H1 (cell line): ENCODE results near the gene TET1. TPM values are rescaled to one million over a fixed set of nuclear protein-coding genes. Genes with fewer than 3 reads are reported as not detected.

ENCODE experiments used
- CTCF ChIA-PET: fragments of 300-600 bp; sonication (Branson Sonifier 250); formaldehyde crosslinking; loops from one replicate; lab custom pipeline; 2021; ENCODE audit not compliant: partially characterized antibody; lab: Charles Lee
- POLR2A ChIA-PET: fragments of 300-600 bp; sonication (Branson Sonifier 250); formaldehyde crosslinking; loops from one replicate; lab custom pipeline; 2021; ENCODE audit warnings: inconsistent platforms; ENCODE audit not compliant: partially characterized antibody; lab: Charles Lee
- DNase-seq, 2 experiments: peaks; one replicate each; pipeline versions ENCODE4 v3.0.0 to v3.0.0-alpha.2; 2010 to 2022; ENCODE audit warnings: low spot score in 2 of 2, low read depth in 1 of 2, mixed read lengths in 1 of 2
- FAIRE-seq: peaks from 2 replicates; lab custom pipeline; 2011; peaks lifted over from hg19 to GRCh38; lab: Jason Lieb, UNC
- H2AFZ ChIP-seq: 2 replicates; pipeline ENCODE4 v1.8.1; 2012; ENCODE audit warnings: low read length, inconsistent platforms
- H2AK5ac ChIP-seq: 2 replicates; pipeline ENCODE4 v1.6.1; 2013; ENCODE audit warnings: low read depth, low read length
- H2BK120ac ChIP-seq: replicated peaks from 2 replicates; pipeline ENCODE3; 2013; ENCODE audit warnings: low read depth, low read length, inconsistent platforms
- H2BK12ac ChIP-seq: 2 replicates; pipeline ENCODE4 v1.6.1; 2013; ENCODE audit warnings: low read depth, low read length
- H2BK15ac ChIP-seq: 2 replicates; pipeline ENCODE4 v1.6.1; 2013; ENCODE audit warnings: low read length
- H2BK20ac ChIP-seq: 2 replicates; pipeline ENCODE4 v1.6.1; 2013; ENCODE audit warnings: low read length
- H2BK5ac ChIP-seq: 2 replicates; pipeline ENCODE4 v1.6.1; 2013; ENCODE audit warnings: low read depth, low read length
- H3K14ac ChIP-seq: 2 replicates; pipeline ENCODE4 v1.6.1; 2013; ENCODE audit warnings: inconsistent platforms; ENCODE audit not compliant: insufficient read length
- H3K18ac ChIP-seq: 2 replicates; pipeline ENCODE4 v1.6.1; 2013; ENCODE audit warnings: low read length; ENCODE audit errors: extremely low read depth
- H3K23ac ChIP-seq: 2 replicates; pipeline ENCODE4 v1.6.1; 2013; ENCODE audit warnings: inconsistent platforms; ENCODE audit not compliant: insufficient read length
- H3K23me2 ChIP-seq: 2 replicates; pipeline ENCODE4 v1.6.1; 2013; ENCODE audit warnings: low read depth, low read length
- H3K27ac ChIP-seq: 2 replicates; pipeline ENCODE4 v1.6.1; 2011; ENCODE audit warnings: low read depth, low read length, inconsistent platforms
- H3K27me3 ChIP-seq, 4 experiments: replicated peaks in 1 of 4; 1 replicate in 1 of 4; 2 replicates in 3 of 4; pipeline versions ENCODE4 v1.6.1 to v1.8.1; 2011 to 2013; ENCODE audit warnings: low read length in 3 of 4, mild to moderate bottlenecking in 3 of 4, inconsistent platforms in 2 of 4, mixed read lengths in 2 of 4, moderate library complexity in 1 of 4; ENCODE audit not compliant: control insufficient read depth in 3 of 4, insufficient read depth in 3 of 4; ENCODE audit errors: extremely low read depth in 1 of 4
- H3K36me3 ChIP-seq, 4 experiments: 2 replicates each; pipeline versions ENCODE4 v1.6.1 to v1.8.1; 2011 to 2013; ENCODE audit warnings: mild to moderate bottlenecking in 4 of 4, low read length in 3 of 4, moderate library complexity in 2 of 4, control low read depth in 1 of 4, inconsistent platforms in 1 of 4; ENCODE audit not compliant: insufficient read depth in 4 of 4, control insufficient read depth in 2 of 4
- H3K4ac ChIP-seq: replicated peaks from 2 replicates; pipeline ENCODE3; 2013; ENCODE audit warnings: low read length, low read depth, mixed read lengths, inconsistent platforms; ENCODE audit not compliant: insufficient read length
- H3K4me1 ChIP-seq, 4 experiments: replicated peaks in 1 of 4; 1 replicate in 1 of 4; 2 replicates in 3 of 4; pipeline versions ENCODE4 v1.6.1 to v1.8.1; 2011 to 2013; ENCODE audit warnings: low read length in 3 of 4, inconsistent platforms in 2 of 4, mixed read lengths in 1 of 4; ENCODE audit not compliant: insufficient read depth in 4 of 4, control insufficient read depth in 3 of 4
- H3K4me2 ChIP-seq, 2 experiments: 2 replicates each; pipeline versions ENCODE4 v1.6.1 to v1.8.1; 2011 to 2013; ENCODE audit warnings: low read depth in 2 of 2, low read length in 2 of 2, control low read depth in 1 of 2, inconsistent platforms in 1 of 2, mild to moderate bottlenecking in 1 of 2; ENCODE audit not compliant: insufficient read depth in 1 of 2
- H3K4me3 ChIP-seq, 4 experiments: fragments of 200-600, 300-600 bp in 1 of 4; sonication (generic), shearing (Covaris generic), sonication (Bioruptor Twin) in 1 of 4; 2 replicates each; pipeline versions ENCODE4 v1.5.1 to v1.8.1; 2011 to 2016; ENCODE audit warnings: low read length in 4 of 4, low read depth in 3 of 4, control low read depth in 2 of 4, inconsistent platforms in 2 of 4, mild to moderate bottlenecking in 2 of 4, mixed read lengths in 1 of 4, moderate library complexity in 1 of 4; ENCODE audit not compliant: insufficient read depth in 2 of 4; ENCODE audit errors: extremely low read depth in 1 of 4
- H3K56ac ChIP-seq: replicated peaks from 2 replicates; pipeline ENCODE3; 2013; ENCODE audit warnings: low read depth, mild to moderate bottlenecking, mixed read lengths, low read length, inconsistent platforms; ENCODE audit not compliant: insufficient read length
- H3K79me1 ChIP-seq: 2 replicates; pipeline ENCODE4 v1.6.1; 2013; ENCODE audit warnings: low read depth, low read length, control low read depth
- H3K79me2 ChIP-seq, 2 experiments: 2 replicates each; pipeline versions ENCODE4 v1.6.1 to v1.8.1; 2012 to 2013; ENCODE audit warnings: low read length in 2 of 2, mild to moderate bottlenecking in 2 of 2, inconsistent platforms in 1 of 2; ENCODE audit not compliant: insufficient read depth in 2 of 2, control insufficient read depth in 1 of 2
- H3K9ac ChIP-seq, 4 experiments: replicated peaks in 1 of 4; 1 replicate in 1 of 4; 2 replicates in 3 of 4; pipeline versions ENCODE4 v1.6.1 to v1.8.1; 2011 to 2013; ENCODE audit warnings: low read depth in 3 of 4, low read length in 3 of 4, control low read depth in 2 of 4, mild to moderate bottlenecking in 2 of 4, moderate library complexity in 2 of 4, inconsistent platforms in 1 of 4; ENCODE audit errors: extremely low read depth in 1 of 4
- H3K9me3 ChIP-seq, 2 experiments: 2 replicates each; pipeline versions ENCODE4 v1.6.1 to v1.8.1; 2012 to 2013; ENCODE audit warnings: mild to moderate bottlenecking in 2 of 2, moderate library complexity in 2 of 2, control low read depth in 1 of 2, inconsistent platforms in 1 of 2, low read depth in 1 of 2, low read length in 1 of 2, mixed read lengths in 1 of 2; ENCODE audit not compliant: insufficient read depth in 2 of 2
- H4K20me1 ChIP-seq, 2 experiments: replicated peaks in 1 of 2; 2 replicates each; pipeline versions ENCODE3 to v1.8.1; 2011 to 2013; ENCODE audit warnings: inconsistent platforms in 2 of 2, low read length in 2 of 2, mild to moderate bottlenecking in 1 of 2; ENCODE audit not compliant: insufficient read depth in 2 of 2, control insufficient read depth in 1 of 2
- H4K5ac ChIP-seq: 2 replicates; pipeline ENCODE4 v1.6.1; 2013; ENCODE audit warnings: low read length, low read depth, mixed read lengths, inconsistent platforms; ENCODE audit not compliant: insufficient read length
- H4K8ac ChIP-seq: 2 replicates; pipeline ENCODE4 v1.8.0; 2013; ENCODE audit warnings: mild to moderate bottlenecking, moderate library complexity, low read length, inconsistent platforms; ENCODE audit not compliant: insufficient read depth; ENCODE audit errors: extremely low read depth
- H4K91ac ChIP-seq: replicated peaks from 2 replicates; pipeline ENCODE3; 2013; ENCODE audit warnings: low read length, mixed read lengths, inconsistent platforms; ENCODE audit not compliant: insufficient read length
- ASH2L ChIP-seq: fragments of 200-600, 300-600 bp; sonication (generic); IDR thresholded peaks from one replicate; pipeline ENCODE4 v1.7.1; 2017; ENCODE audit warnings: low read length
- CBX8 ChIP-seq: fragments of 300-800, 300-1000 bp; sonication (generic); IDR thresholded peaks from 2 replicates; pipeline ENCODE4 v1.7.1; 2016; ENCODE audit warnings: low read depth, low read length, borderline replicate concordance
- CEBPB ChIP-seq: IDR thresholded peaks from 2 replicates; pipeline ENCODE4 v1.6.1; 2012; ENCODE audit warnings: low read depth, low read length
- GABPA ChIP-seq: IDR thresholded peaks from 2 replicates; pipeline ENCODE4 v1.6.1; 2011; ENCODE audit warnings: mild to moderate bottlenecking, low read length, moderate library complexity, borderline replicate concordance; ENCODE audit not compliant: insufficient read depth
- RXRA ChIP-seq: IDR thresholded peaks from 2 replicates; pipeline ENCODE4 v1.6.1; 2011; ENCODE audit warnings: low read depth, mild to moderate bottlenecking, low read length, moderate library complexity; ENCODE audit not compliant: insufficient read depth
- SIN3A ChIP-seq, 2 experiments: IDR thresholded peaks in 1 of 2; conservative IDR thresholded peaks in 1 of 2; 2 replicates each; pipeline ENCODE4 v1.6.1; 2011 to 2012; ENCODE audit warnings: low read length in 2 of 2, improper control_type of control experiment in 1 of 2, low read depth in 1 of 2, mild to moderate bottlenecking in 1 of 2
- SUZ12 ChIP-seq: fragments of 200-600 bp; sonication (generic); IDR thresholded peaks from 2 replicates; pipeline ENCODE4 v1.6.1; 2012; ENCODE audit warnings: mild to moderate bottlenecking, inconsistent platforms, low read length, moderate library complexity, mixed read lengths
- WGBS, 2 experiments: shearing (Covaris generic) in 1 of 2; methylation state at CpG; one replicate each; pipeline versions ENCODE4 v1.1.6 to v1.1.7; 2013 to 2015; ENCODE audit warnings: low lambda C conversion rate in 2 of 2, mixed read lengths in 2 of 2, inconsistent platforms in 1 of 2, low coverage in 1 of 2, missing lambda C conversion rate in 1 of 2; ENCODE audit not compliant: insufficient replicate concordance in 2 of 2, insufficient coverage in 1 of 2, insufficient read length in 1 of 2; ENCODE audit errors: extremely low coverage in 1 of 2, missing lambda C conversion rate in 1 of 2; 5-methylcytosine and 5-hydroxymethylcytosine counted together
- polyA plus RNA-seq, 7 experiments: library from polyadenylated mRNA; depleted of rRNA in 3 of 7; stranded (reverse) in 5 of 7; unstranded in 2 of 7; fragments of >200 nt in 5 of 7; fragments of 200-250 nt in 2 of 7; gene quantifications; 1 replicate in 5 of 7; 2 replicates in 1 of 7; 4 replicates in 1 of 7; pipeline versions ENCODE4 v1.2.1 to v1.2.3, GENCODE V29; 2011 to 2013; ENCODE audit warnings: missing spikeins in 2 of 7, mixed read lengths in 2 of 7
- total RNA-seq: library from RNA; stranded (reverse); fragmentation: NEBNext Ultra II Directional; extraction: Animal tissue kit (Norgen Biotek cat#: 25700); gene quantifications from 2 replicates; pipeline ENCODE4 v1.2.1, GENCODE V29; 2021

Gene TET1
- total and polyA plus RNA-seq, 2 of the 8 experiments (the other 6 are each of a cell fraction or from before 2014, with no cell fraction given): 15.2 to 69.3 TPM

- Histone ChIP-seq H4K8ac (no peak overlapping the region), H3K4me2 (no peak overlapping the region), H3K4me1 (no peaks in the 10 kb centered on the region), H3K23me2 (no peaks in the 10 kb centered on the region), H4K5ac (no peak overlapping the region), H3K4ac (no peak overlapping the region), H2BK120ac (no peak overlapping the region), H3K56ac (no peak overlapping the region), H2BK15ac (no peak overlapping the region), H3K79me1 (peaks cover 2% of the 10 kb centered on the region; the same call in 1 of the 2 replicates), H4K91ac (no peak overlapping the region), H3K36me3 (peaks cover 3 to 31% (median 12%) of the 10 kb centered on the region in 4 experiments; a peak in 5 of 8 replicates), H2AFZ (no peak overlapping the region), H2BK20ac (no peak overlapping the region), H4K20me1 (peaks cover 3% of the 10 kb centered on the region in 2 experiments), H3K4me3 (no peak overlapping the region), H3K79me2 (peaks cover 0 to 76% of the 10 kb centered on the region in 2 experiments; a peak in 2 of 4 replicates), H2BK12ac (no peak overlapping the region), H2AK5ac (no peak overlapping the region), H3K14ac (no peak overlapping the region), H3K9me3 (no peaks in the 10 kb centered on the region), H2BK5ac (no peak overlapping the region), H3K27me3 (no peaks in the 10 kb centered on the region), H3K23ac (no peak overlapping the region), H3K9ac (no peak overlapping the region), H3K18ac (no peak overlapping the region), H3K27ac (no peak overlapping the region)
- POLR2A ChIA-PET: interaction anchor here (1.2 to 2.8 kb wide), 4 partner anchors 9 to 314 kb away, joined by 3 to 9 read pairs (median 4); partner anchors contain the start of genes DDX50 and TET1
- WGBS, 2 experiments: 97% methylated on average over 5 of the region's 5 CpGs; no CpG with 5 or more reads in 1 of the 2 experiments
- TF ChIP-seq RXRA (no peak), CBX8 (no peak), GABPA (no peak), CEBPB (no peak), ASH2L (no peak), SIN3A (conservative IDR thresholded peaks at IDR 0.05 in 1 of 2, IDR thresholded peaks at IDR 0.05 in 1 of 2; ENCODE audit: low read depth in 1 of 2, low read length in 2 of 2) (no peak), SUZ12 (no peak)
- no peak for DNase-seq
- CTCF ChIA-PET: interaction anchor here (2.4 kb wide), 1 partner anchor 36 kb away, joined by 9 read pairs; no protein-coding TSS in a partner anchor
- FAIRE-seq: no peak
These were observed 26.6 kb downstream of the TET1 start for GRCh38 chr10:68586606-68587305.
